Endodermal cell (in vitro differentiated cells): Measurements from ENCODE around the gene GOLGA8B. TPM values are rescaled to one million over a fixed set of nuclear protein-coding genes. Genes with fewer than 3 reads are reported as not detected.

Experiments
- DNase-seq: peaks from one replicate; pipeline ENCODE4 v3.0.0-alpha.2; 2017
- H3K27ac ChIP-seq: 2 replicates; pipeline ENCODE4 v1.5.1; 2013; ENCODE audit warnings: mild to moderate bottlenecking, low read depth, low read length, moderate library complexity
- H3K27me3 ChIP-seq: 2 replicates; pipeline ENCODE4 v1.6.1; 2013; ENCODE audit warnings: mild to moderate bottlenecking, low read length, moderate library complexity; ENCODE audit not compliant: insufficient read depth, control insufficient read depth, poor library complexity, severe bottlenecking
- H3K36me3 ChIP-seq: 2 replicates; pipeline ENCODE4 v1.7.0; 2013; ENCODE audit warnings: mild to moderate bottlenecking, low read length, moderate library complexity; ENCODE audit not compliant: control insufficient read depth, insufficient read depth
- H3K4me1 ChIP-seq: one replicate; pipeline ENCODE4 v1.7.0; 2013; ENCODE audit warnings: low read length; ENCODE audit not compliant: control insufficient read depth, insufficient read depth
- H3K4me3 ChIP-seq: 2 replicates; pipeline ENCODE4 v1.5.1; 2013; ENCODE audit warnings: mild to moderate bottlenecking, low read length, moderate library complexity
- H3K9ac ChIP-seq: 2 replicates; pipeline ENCODE4 v1.6.1; 2013; ENCODE audit warnings: mild to moderate bottlenecking, low read length, moderate library complexity; ENCODE audit not compliant: poor library complexity, severe bottlenecking; ENCODE audit errors: extremely low read depth
- H3K9me3 ChIP-seq: 2 replicates; pipeline ENCODE4 v1.6.1; 2013; ENCODE audit warnings: mild to moderate bottlenecking, low read length, moderate library complexity; ENCODE audit not compliant: control insufficient read depth
- H3K27ac Mint-ChIP-seq: 2 replicates; pipeline ENCODE4 v1.8.0; 2020; ENCODE audit warnings: mixed read lengths
- H3K27me3 Mint-ChIP-seq: 2 replicates; pipeline ENCODE4 v1.8.0; 2021; ENCODE audit warnings: mild to moderate bottlenecking, mixed read lengths; ENCODE audit not compliant: insufficient read depth
- H3K36me3 Mint-ChIP-seq: 2 replicates; pipeline ENCODE4 v1.8.0; 2020; ENCODE audit warnings: low read depth, mixed read lengths
- H3K4me1 Mint-ChIP-seq: 2 replicates; pipeline ENCODE4 v1.8.0; 2020; ENCODE audit warnings: mixed read lengths
- H3K4me3 Mint-ChIP-seq: 2 replicates; pipeline ENCODE4 v1.8.0; 2020; ENCODE audit warnings: mild to moderate bottlenecking, moderate library complexity, mixed read lengths
- H3K9me3 Mint-ChIP-seq: 2 replicates; pipeline ENCODE4 v1.8.0; 2020; ENCODE audit warnings: mild to moderate bottlenecking, mixed read lengths
- WGBS, 2 experiments: methylation state at CpG; one replicate each; pipeline versions ENCODE4 v1.1.5 to v1.1.7; 2013; ENCODE audit warnings: missing lambda C conversion rate in 2 of 2, mixed read lengths in 1 of 2; ENCODE audit not compliant: insufficient coverage in 1 of 2, insufficient read length in 1 of 2; 5-methylcytosine and 5-hydroxymethylcytosine counted together
- total RNA-seq, 2 donors: library from RNA; stranded (reverse); fragmentation: NEBNext Ultra II Directional in 1 of 2; extraction: Animal tissue kit (Norgen Biotek cat#: 25700) in 1 of 2; gene quantifications; 2 replicates in 1 of 2; 3 replicates in 1 of 2; pipeline ENCODE4 v1.2.1, GENCODE V29; 2021
- TF ChIP-seq, protein P1 (sequence below): fragments of 200-600 bp; sonication (generic); conservative IDR thresholded peaks from 2 replicates; pipeline ENCODE4 v1.5.0; 2021; ENCODE audit warnings: antibody characterized with exemption, mild to moderate bottlenecking

GOLGA8B gene
- total RNA-seq, 2 donors from 2014 or later: 74.9 to 98.6 TPM

- Mint-ChIP-seq H3K27ac (no peak overlapping the region), H3K4me3 (no peak overlapping the region), H3K27me3 (peaks cover 3% of the 10 kb centered on the region)
These were observed 33.2 kb upstream of the GOLGA8B start for GRCh38 chr15:34616613-34617012.

GRCh38 chr15:34613997-34614396 lies 30.5 kb upstream of the GOLGA8B start:
- 92 to 100% methylated on average over 2 of the region's 3 CpGs for WGBS, 2 experiments
- no peak overlapping the region for H3K27ac Mint-ChIP-seq
- H3K4me1 Mint-ChIP-seq: no peaks in the 10 kb centered on the region
- no peaks in the 10 kb centered on the region for H3K36me3 Mint-ChIP-seq
- H3K9ac ChIP-seq: no peak overlapping the region
- H3K9me3 ChIP-seq: no peaks in the 10 kb centered on the region
- peaks cover 3% of the 10 kb centered on the region for H3K27me3 Mint-ChIP-seq
- TF ChIP-seq, protein P1, sequence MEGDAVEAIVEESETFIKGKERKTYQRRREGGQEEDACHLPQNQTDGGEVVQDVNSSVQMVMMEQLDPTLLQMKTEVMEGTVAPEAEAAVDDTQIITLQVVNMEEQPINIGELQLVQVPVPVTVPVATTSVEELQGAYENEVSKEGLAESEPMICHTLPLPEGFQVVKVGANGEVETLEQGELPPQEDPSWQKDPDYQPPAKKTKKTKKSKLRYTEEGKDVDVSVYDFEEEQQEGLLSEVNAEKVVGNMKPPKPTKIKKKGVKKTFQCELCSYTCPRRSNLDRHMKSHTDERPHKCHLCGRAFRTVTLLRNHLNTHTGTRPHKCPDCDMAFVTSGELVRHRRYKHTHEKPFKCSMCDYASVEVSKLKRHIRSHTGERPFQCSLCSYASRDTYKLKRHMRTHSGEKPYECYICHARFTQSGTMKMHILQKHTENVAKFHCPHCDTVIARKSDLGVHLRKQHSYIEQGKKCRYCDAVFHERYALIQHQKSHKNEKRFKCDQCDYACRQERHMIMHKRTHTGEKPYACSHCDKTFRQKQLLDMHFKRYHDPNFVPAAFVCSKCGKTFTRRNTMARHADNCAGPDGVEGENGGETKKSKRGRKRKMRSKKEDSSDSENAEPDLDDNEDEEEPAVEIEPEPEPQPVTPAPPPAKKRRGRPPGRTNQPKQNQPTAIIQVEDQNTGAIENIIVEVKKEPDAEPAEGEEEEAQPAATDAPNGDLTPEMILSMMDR: no peak
- no peaks in the 10 kb centered on the region for H3K36me3 ChIP-seq
- no peak overlapping the region for H3K27ac ChIP-seq
- H3K9me3 Mint-ChIP-seq: no peaks in the 10 kb centered on the region
- H3K27me3 ChIP-seq: peaks cover 7% of the 10 kb centered on the region
- H3K4me3 Mint-ChIP-seq: no peak overlapping the region
- no peaks in the 10 kb centered on the region for H3K4me1 ChIP-seq
- no peak for DNase-seq
- H3K4me3 ChIP-seq: no peak overlapping the region

More at GRCh38 chr15:34616613-34617012, 33.2 kb upstream of the GOLGA8B start:
- Histone ChIP-seq H3K27ac (no peak overlapping the region), H3K9me3 (no peaks in the 10 kb centered on the region), H3K36me3 (no peaks in the 10 kb centered on the region), H3K4me1 (no peaks in the 10 kb centered on the region), H3K4me3 (no peak overlapping the region), H3K9ac (no peak overlapping the region), H3K27me3 (peaks cover 11% of the 10 kb centered on the region)
- Mint-ChIP-seq H3K4me1 (no peaks in the 10 kb centered on the region), H3K36me3 (no peaks in the 10 kb centered on the region), H3K9me3 (no peaks in the 10 kb centered on the region)
- WGBS, 2 experiments: 41 to 80% methylated on average over 3 to 5 of the region's 5 CpGs
- TF ChIP-seq, protein P1: peak; percentile 22
- DNase-seq: no peak

- WGBS, 2 experiments: 77 to 100% methylated on average over 1 to 2 of the region's 2 CpGs
- no peaks in the 10 kb centered on the region for H3K4me1 Mint-ChIP-seq
- no peaks in the 10 kb centered on the region for H3K9me3 ChIP-seq
- H3K27me3 ChIP-seq: peaks cover 7% of the 10 kb centered on the region
- H3K4me3 Mint-ChIP-seq: no peak overlapping the region
- no peaks in the 10 kb centered on the region for H3K36me3 ChIP-seq
- no peak for DNase-seq
- H3K9me3 Mint-ChIP-seq: no peaks in the 10 kb centered on the region
- no peak overlapping the region for H3K27ac Mint-ChIP-seq
- TF ChIP-seq, protein P1: no peak
- H3K27me3 Mint-ChIP-seq: peaks cover 3% of the 10 kb centered on the region
- no peaks in the 10 kb centered on the region for H3K36me3 Mint-ChIP-seq
- no peaks in the 10 kb centered on the region for H3K4me1 ChIP-seq
- H3K27ac ChIP-seq: no peak overlapping the region
- H3K9ac ChIP-seq: no peak overlapping the region
- H3K4me3 ChIP-seq: no peak overlapping the region
These were observed 29.9 kb upstream of the GOLGA8B start for GRCh38 chr15:34613301-34613700.
